Islet precursor cell (in vitro differentiated cells): ENCODE measurements around the gene SPI1.
"Not testable (repeated sequence)": the region's sequence is repeated elsewhere in the genome, so short reads cannot be mapped to it uniquely, and the experiment has no call there.

Experiments
- DNase-seq: peaks from one replicate; pipeline ENCODE4 v3.0.0-alpha.2; 2018

Gene SPI1

GRCh38 chr11:47337229-47337924, 41.0 kb downstream of the SPI1 start:
- no peak for DNase-seq

GRCh38 chr11:47336595-47336994, 41.8 kb downstream of the SPI1 start:
- no peak for DNase-seq

- no peak for DNase-seq
These were observed 42.6 kb downstream of the SPI1 start for GRCh38 chr11:47335733-47336132.

- DNase-seq, result not testable (repeated sequence)
These were observed 43.5 kb downstream of the SPI1 start for GRCh38 chr11:47334699-47335411.

- DNase-seq, result no peak
These were observed 44.4 kb downstream of the SPI1 start for GRCh38 chr11:47333886-47334443.

GRCh38 chr11:47333526-47333845, 44.9 kb downstream of the SPI1 start:
- DNase-seq, result no peak

GRCh38 chr11:47332791-47333525, 45.4 kb downstream of the SPI1 start:
- peak; percentile 49 for DNase-seq

GRCh38 chr11:47332303-47332711, 46.0 kb downstream of the SPI1 start:
- DNase-seq, result no peak

- peak; percentile 49 for DNase-seq
These were observed 46.7 kb downstream of the SPI1 start for GRCh38 chr11:47331454-47332302.

- DNase-seq, result no peak
These were observed 48.1 kb downstream of the SPI1 start for GRCh38 chr11:47329987-47330931.

- no peak for DNase-seq
These were observed 48.8 kb downstream of the SPI1 start for GRCh38 chr11:47329431-47329986.

- DNase-seq, result peak; percentile 47
These were observed 49.6 kb downstream of the SPI1 start for GRCh38 chr11:47328449-47329390.

- DNase-seq, result no peak
These were observed 50.4 kb downstream of the SPI1 start for GRCh38 chr11:47327949-47328348.

GRCh38 chr11:47327025-47327424, 51.3 kb downstream of the SPI1 start:
- DNase-seq, result no peak

- no peak for DNase-seq
These were observed 52.1 kb downstream of the SPI1 start for GRCh38 chr11:47326198-47326597.

GRCh38 chr11:47325271-47326041, 52.9 kb downstream of the SPI1 start:
- no peak for DNase-seq

- DNase-seq, result no peak
These were observed 53.8 kb downstream of the SPI1 start for GRCh38 chr11:47324520-47324919.

- no peak for DNase-seq
These were observed 60.2 kb downstream of the SPI1 start for GRCh38 chr11:47318166-47318565.
